HEK293T (cell line): ENCODE data around the gene PNPLA8.
"Not testable (repeated sequence)": the region's sequence is repeated elsewhere in the genome, so short reads cannot be mapped to it uniquely, and the experiment has no call there.

Experiments
- ARNT ChIP-seq: fragments of 450-650 bp; IDR thresholded peaks from 2 replicates; pipeline ENCODE4 v1.6.1; 2017; ENCODE audit warnings: mild to moderate bottlenecking
- FOXM1 ChIP-seq: fragments of 450-650 bp; IDR thresholded peaks from 2 replicates; pipeline ENCODE4 v1.6.1; 2017; ENCODE audit warnings: mild to moderate bottlenecking, borderline replicate concordance
- LEF1 ChIP-seq: fragments of 450-650 bp; IDR thresholded peaks from 2 replicates; pipeline ENCODE4 v1.6.1; 2017; ENCODE audit warnings: mild to moderate bottlenecking, borderline replicate concordance
- SP1 ChIP-seq: fragments of 450-650 bp; IDR thresholded peaks from 2 replicates; pipeline ENCODE4 v1.6.1; 2017

DNA sequence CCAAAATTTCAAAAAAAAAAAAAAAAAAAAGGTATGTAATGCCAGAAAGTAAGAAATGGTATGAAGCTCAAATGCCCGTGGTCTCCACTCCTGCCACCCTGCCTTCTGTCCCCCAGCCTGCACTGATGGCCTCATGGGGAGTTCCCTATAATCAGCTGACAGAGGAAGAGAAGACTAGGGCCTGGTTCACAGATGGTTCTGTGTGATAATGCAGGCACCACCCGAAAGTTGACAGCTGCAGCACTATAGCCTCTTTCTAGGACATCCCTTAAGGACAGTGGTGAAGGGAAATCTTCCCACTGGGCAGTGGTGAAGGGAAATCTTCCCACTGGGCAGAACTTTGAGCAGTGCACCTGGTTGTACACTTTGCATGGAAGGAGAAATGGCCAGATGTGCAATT lies 12.3 kb upstream of the PNPLA8 start:
- not testable (repeated sequence) for TF ChIP-seq ARNT, FOXM1, LEF1, SP1
